Lung (tissue), 12 donors: Measurements from ENCODE around the gene HDGF. TPM values are rescaled to one million over a fixed set of nuclear protein-coding genes. Genes with fewer than 3 reads are reported as not detected.

ENCODE experiments used
- ATAC-seq: fragments of 200-7000 bp; cut with Tn5 transposase; one replicate; pipeline ENCODE4 v1.9.1; 2020; ENCODE audit warnings: moderate number of reproducible peaks; ENCODE audit not compliant: insufficient read depth, low FRiP score
- DNase-seq, 3 donors: peaks; one replicate each; pipeline ENCODE4 v3.0.0-alpha.2; 2013 to 2017
- H3K27ac ChIP-seq, 2 donors: one replicate each; pipeline ENCODE4 v1.5.1; 2013; ENCODE audit warnings: mild to moderate bottlenecking in 2 of 2, moderate library complexity in 2 of 2, control low read depth in 1 of 2, inconsistent platforms in 1 of 2, low read depth in 1 of 2, low read length in 1 of 2
- H3K27me3 ChIP-seq, 3 donors: one replicate each; pipeline ENCODE4 v1.5.1; 2013; ENCODE audit warnings: low read length in 2 of 3; ENCODE audit not compliant: control insufficient read depth in 3 of 3, insufficient read depth in 3 of 3
- H3K36me3 ChIP-seq, 4 donors: one replicate each; pipeline ENCODE4 v1.5.1; 2013; ENCODE audit warnings: low read length in 4 of 4, mild to moderate bottlenecking in 1 of 4, moderate library complexity in 1 of 4; ENCODE audit not compliant: control insufficient read depth in 4 of 4, insufficient read depth in 4 of 4
- H3K4me1 ChIP-seq, 5 donors: one replicate each; pipeline ENCODE4 v1.5.1; 2013; ENCODE audit warnings: low read length in 5 of 5, mild to moderate bottlenecking in 2 of 5, moderate library complexity in 1 of 5; ENCODE audit not compliant: control insufficient read depth in 5 of 5, insufficient read depth in 5 of 5
- H3K4me3 ChIP-seq: one replicate; pipeline ENCODE4 v1.5.1; 2013; ENCODE audit warnings: mild to moderate bottlenecking, control low read depth, moderate library complexity
- H3K9ac ChIP-seq, 2 donors: one replicate each; pipeline ENCODE4 v1.5.1; 2013; ENCODE audit warnings: low read length in 2 of 2, control low read depth in 1 of 2; ENCODE audit not compliant: insufficient read depth in 1 of 2
- H3K9me3 ChIP-seq, 4 donors: one replicate each; pipeline ENCODE4 v1.5.1; 2013; ENCODE audit warnings: low read length in 3 of 4, mild to moderate bottlenecking in 1 of 4, moderate library complexity in 1 of 4; ENCODE audit not compliant: control insufficient read depth in 4 of 4, insufficient read depth in 3 of 4
- CTCF ChIP-seq: IDR thresholded peaks from 2 replicates; pipeline ENCODE4 v1.5.1; 2012; ENCODE audit warnings: mild to moderate bottlenecking; ENCODE audit errors: control extremely low read depth, extremely low read depth
- WGBS, 2 donors: extraction: QIAGEN DNeasy Blood & Tissue Kit; methylation state at CpG; one replicate each; pipeline ENCODE4 v1.1.7; 2013; 5-methylcytosine and 5-hydroxymethylcytosine counted together
- polyA plus RNA-seq, 2 donors: library from polyadenylated mRNA; stranded (reverse); fragments of 200-250 nt; gene quantifications; one replicate each; pipeline ENCODE4 v1.2.1, GENCODE V29; 2013
- total RNA-seq, 2 donors: library from RNA; depleted of rRNA in 1 of 2; stranded (reverse); fragments of >200 nt in 1 of 2; gene quantifications; one replicate each; pipeline ENCODE4 v1.2.1, GENCODE V29; 2014 to 2021
- donor health status: control.
- donor health status: control.
- donor health status: Bipolar disorder and iron deficiency.
- donor health status: healthy.
- donor health status: DM: yes; HTN: yes; CAD: no.

The HDGF gene
- total and polyA plus RNA-seq, 4 donors = 104 to 226 (median 185) TPM

- WGBS, 2 donors = 73 to 86% methylated on average over 4 of the region's 4 CpGs
- no peak for TF ChIP-seq CTCF
- no peak for ATAC-seq
Observed at GRCh38 chr1:156717351-156717750, 34.1 kb downstream of the HDGF start.

GRCh38 chr1:156714830-156715229 lies 36.6 kb downstream of the HDGF start:
- DNase-seq (no peak), ATAC-seq (no peak)
- H3K27ac ChIP-seq = no peak overlapping the region
- H3K9ac ChIP-seq = no peak overlapping the region
- H3K27me3 ChIP-seq = no peaks in the 10 kb centered on the region
- H3K4me1 ChIP-seq = peaks cover 0 to 19% (median 3%) of the 10 kb centered on the region in 5 donors
- TF ChIP-seq CTCF = no peak
- H3K4me3 ChIP-seq = no peak overlapping the region
- peaks cover 0 to 9% (median 0%) of the 10 kb centered on the region in 4 donors for H3K36me3 ChIP-seq
- 77 to 86% methylated on average over 3 of the region's 3 CpGs for WGBS, 2 donors
- H3K9me3 ChIP-seq = no peaks in the 10 kb centered on the region

More at GRCh38 chr1:156717351-156717750, 34.1 kb downstream of the HDGF start:
- H3K4me1 ChIP-seq = peaks cover 0 to 1% (median 0%) of the 10 kb centered on the region in 5 donors
- H3K27ac ChIP-seq = no peak overlapping the region
- no peak for DNase-seq
- H3K27me3 ChIP-seq = no peaks in the 10 kb centered on the region
- no peak overlapping the region for H3K9ac ChIP-seq
- H3K4me3 ChIP-seq = no peak overlapping the region
- peaks cover 2 to 19% (median 8%) of the 10 kb centered on the region in 4 donors for H3K36me3 ChIP-seq
- no peaks in the 10 kb centered on the region for H3K9me3 ChIP-seq

- no peak overlapping the region for H3K9ac ChIP-seq
- peaks cover 0 to 9% (median 0%) of the 10 kb centered on the region in 4 donors for H3K36me3 ChIP-seq
- peaks cover 0 to 40% (median 10%) of the 10 kb centered on the region in 5 donors for H3K4me1 ChIP-seq
- H3K4me3 ChIP-seq = no peak overlapping the region
- ATAC-seq (no peak), DNase-seq (no peak)
- H3K9me3 ChIP-seq = no peaks in the 10 kb centered on the region
- WGBS, 2 donors = 49 to 65% methylated on average over 3 of the region's 3 CpGs
- no peak for TF ChIP-seq CTCF
- H3K27me3 ChIP-seq = no peaks in the 10 kb centered on the region
- H3K27ac ChIP-seq = no peak overlapping the region
Observed at GRCh38 chr1:156712626-156713025, 38.8 kb downstream of the HDGF start.
